GM23338 (cell line): Measurements from ENCODE around the gene NOC2L.

Experiments
- CREB1 ChIP-seq: fragments of 250-450 bp; sonication (Bioruptor Pico); IDR thresholded peaks from 2 replicates; pipeline ENCODE4 v1.5.0; 2020; ENCODE audit warnings: low read depth, mild to moderate bottlenecking, moderate library complexity
- CTCF ChIP-seq, 2 experiments: fragments of 200-600 bp in 1 of 2; sonication (generic) in 1 of 2; conservative IDR thresholded peaks; 2 replicates each; pipeline versions ENCODE4 v1.5.1 to v1.6.1; 2016 to 2017; ENCODE audit warnings: antibody characterized with exemption in 2 of 2, low read depth in 2 of 2, mild to moderate bottlenecking in 2 of 2, moderate library complexity in 1 of 2
- EZH2 ChIP-seq: fragments of 200-600 bp; sonication (generic); IDR thresholded peaks from one replicate; pipeline ENCODE4 v1.8.0; 2017; ENCODE audit warnings: antibody characterized with exemption, mild to moderate bottlenecking, low read depth; ENCODE audit not compliant: unreplicated experiment
- POLR2AphosphoS5 ChIP-seq: IDR thresholded peaks from 2 replicates; pipeline ENCODE4 v1.6.1; 2016; ENCODE audit warnings: antibody characterized with exemption, low read depth
- REST ChIP-seq: IDR thresholded peaks from one replicate; pipeline ENCODE4 v1.6.1; 2018; ENCODE audit warnings: antibody characterized with exemption; ENCODE audit not compliant: unreplicated experiment
- ZNF331 ChIP-seq: fragments of 250-450 bp; sonication (Bioruptor Pico); IDR thresholded peaks from 2 replicates; pipeline ENCODE4 v1.5.0; 2020; ENCODE audit warnings: low read depth, mild to moderate bottlenecking, moderate library complexity

GRCh38 chr1:934991-935750 is 23.9 kb downstream of the NOC2L start:
- TF ChIP-seq CTCF (conservative IDR thresholded peaks at IDR 0.05; ENCODE audit: low read depth in 2 of 2), result no peak
- no peak for TF ChIP-seq REST
- TF ChIP-seq POLR2AphosphoS5, result no peak
- TF ChIP-seq CREB1, result no peak
- TF ChIP-seq ZNF331 (CRISPR knock-in tag), result no peak
- TF ChIP-seq EZH2, result no peak
